Hepatocyte (in vitro differentiated cells): ENCODE data around the gene RDM1. TPM values are rescaled to one million over a fixed set of nuclear protein-coding genes. Genes with fewer than 3 reads are reported as not detected.

ENCODE experiments used
- DNase-seq: peaks from one replicate; pipeline ENCODE4 v3.0.0-alpha.2; 2016; ENCODE audit warnings: low spot score
- H2AFZ ChIP-seq: fragments of 200-600 bp; sonication (generic); 2 replicates; pipeline ENCODE4 v1.6.0; 2016; ENCODE audit warnings: antibody characterized with exemption, mild to moderate bottlenecking
- H3K27ac ChIP-seq: fragments of 200-600 bp; sonication (generic); 2 replicates; pipeline ENCODE4 v1.5.1; 2016; ENCODE audit warnings: mild to moderate bottlenecking
- H3K27me3 ChIP-seq: fragments of 200-600 bp; sonication (generic); 2 replicates; pipeline ENCODE4 v1.6.1; 2016
- H3K36me3 ChIP-seq: fragments of 200-600 bp; sonication (generic); replicated peaks from 2 replicates; pipeline ENCODE4 v1.5.1; 2016; ENCODE audit warnings: low read depth; ENCODE audit not compliant: insufficient read depth
- H3K4me1 ChIP-seq: fragments of 200-600 bp; sonication (generic); 2 replicates; pipeline ENCODE4 v1.5.1; 2016; ENCODE audit warnings: mild to moderate bottlenecking, moderate library complexity; ENCODE audit not compliant: insufficient read depth
- H3K4me2 ChIP-seq: fragments of 200-600 bp; sonication (generic); 2 replicates; pipeline ENCODE4 v1.6.0; 2016
- H3K4me3 ChIP-seq: fragments of 200-600 bp; sonication (generic); 2 replicates; pipeline ENCODE4 v1.5.1; 2016; ENCODE audit warnings: mild to moderate bottlenecking
- H3K79me2 ChIP-seq: fragments of 200-600 bp; sonication (generic); 2 replicates; pipeline ENCODE4 v1.6.0; 2017; ENCODE audit warnings: mild to moderate bottlenecking
- H3K9me2 ChIP-seq: fragments of 200-600 bp; sonication (generic); replicated peaks from 2 replicates; pipeline ENCODE4 v1.6.0; 2017; ENCODE audit warnings: mild to moderate bottlenecking; ENCODE audit not compliant: insufficient read depth
- H3K9me3 ChIP-seq: fragments of 200-600 bp; sonication (generic); 2 replicates; pipeline ENCODE4 v1.5.1; 2016; ENCODE audit warnings: low read depth, mild to moderate bottlenecking
- H4K20me1 ChIP-seq: fragments of 200-600 bp; sonication (generic); 2 replicates; pipeline ENCODE4 v1.6.0; 2016; ENCODE audit warnings: mild to moderate bottlenecking; ENCODE audit not compliant: insufficient read depth, poor library complexity, severe bottlenecking
- CTCF ChIP-seq: fragments of 200-600 bp; sonication (generic); IDR thresholded peaks from 2 replicates; pipeline ENCODE4 v1.5.1; 2016; ENCODE audit warnings: antibody characterized with exemption, mild to moderate bottlenecking; ENCODE audit not compliant: poor library complexity
- EZH2 ChIP-seq: fragments of 200-600 bp; sonication (generic); IDR thresholded peaks from 2 replicates; pipeline ENCODE4 v1.6.1; 2016; ENCODE audit warnings: antibody characterized with exemption, mild to moderate bottlenecking, borderline replicate concordance
- EZH2phosphoT487 ChIP-seq: fragments of 200-600 bp; sonication (generic); IDR thresholded peaks from one replicate; pipeline ENCODE4 v1.6.1; 2018; ENCODE audit warnings: antibody characterized with exemption, mild to moderate bottlenecking, low read depth, moderate library complexity; ENCODE audit not compliant: unreplicated experiment, severe bottlenecking
- WGBS: methylation state at CpG from one replicate; pipeline ENCODE4 v1.1.6; 2016; ENCODE audit warnings: low lambda C conversion rate; ENCODE audit errors: missing lambda C conversion rate; 5-methylcytosine and 5-hydroxymethylcytosine counted together
- polyA plus RNA-seq: library from polyadenylated mRNA; unstranded; fragments of >200 nt; fragmentation: Nextera tagmentation; extraction: Ambion mirVana; gene quantifications from 2 replicates; pipeline ENCODE4 v1.2.1, GENCODE V29; 2016
- total RNA-seq: library from RNA; depleted of rRNA; stranded (reverse); fragments of >200 nt; gene quantifications from 2 replicates; pipeline ENCODE4 v1.2.3, GENCODE V29; 2014

The RDM1 gene
- total and polyA plus RNA-seq, 2 experiments from 2014 or later: 0.87 TPM; not detected in 1

- Histone ChIP-seq H4K20me1 (no peaks in the 10 kb centered on the region), H3K79me2 (no peaks in the 10 kb centered on the region), H2AFZ (no peak overlapping the region), H3K4me1 (no peaks in the 10 kb centered on the region), H3K4me2 (no peak overlapping the region), H3K9me2 (no peaks in the 10 kb centered on the region), H3K4me3 (no peak overlapping the region), H3K9me3 (no peaks in the 10 kb centered on the region), H3K27me3 (no peaks in the 10 kb centered on the region), H3K36me3 (no peaks in the 10 kb centered on the region), H3K27ac (no peak overlapping the region)
- no peak for DNase-seq
- TF ChIP-seq EZH2phosphoT487 (no peak), CTCF (no peak), EZH2 (no peak)
Observed at GRCh38 chr17:35932586-35932985, 2.0 kb upstream of the RDM1 start.

DNA sequence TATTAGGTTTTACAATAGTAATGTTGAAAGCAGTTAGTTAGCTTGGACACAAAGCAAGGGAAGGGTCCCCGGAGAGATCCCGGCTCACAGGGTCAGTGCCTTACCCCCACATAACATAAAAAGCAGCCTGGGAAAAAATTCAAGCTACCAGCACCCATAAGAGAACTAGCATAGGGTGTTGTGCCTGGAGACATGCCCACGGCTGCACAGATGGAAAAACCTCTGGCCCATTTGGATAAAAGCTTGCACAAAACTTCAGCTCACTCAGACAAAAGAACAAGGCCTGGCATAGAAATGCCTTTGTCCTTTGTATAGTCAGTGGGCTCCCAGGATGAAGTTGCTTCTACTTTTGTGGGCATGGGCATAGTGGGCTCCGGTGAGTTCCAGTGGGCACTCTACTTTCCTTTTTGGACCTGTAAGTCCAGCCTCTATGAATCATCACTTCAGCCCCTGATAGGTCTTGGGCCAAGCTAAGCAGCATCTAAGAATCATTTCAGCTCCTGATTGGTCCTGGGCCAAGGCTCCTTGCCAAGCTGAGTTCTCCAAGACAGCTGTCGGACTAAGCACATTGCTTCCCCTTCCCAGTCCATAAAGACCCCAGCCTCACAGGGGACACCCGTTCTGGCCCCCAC is 1.3 kb upstream of the RDM1 start:
- TF ChIP-seq CTCF (no peak), EZH2phosphoT487 (no peak), EZH2 (no peak)
- H3K4me3 ChIP-seq: no peak overlapping the region
- H3K79me2 ChIP-seq: no peaks in the 10 kb centered on the region
- H4K20me1 ChIP-seq: no peaks in the 10 kb centered on the region
- no peak overlapping the region for H2AFZ ChIP-seq
- H3K9me2 ChIP-seq: no peaks in the 10 kb centered on the region
- H3K27ac ChIP-seq: no peak overlapping the region
- H3K4me1 ChIP-seq: no peaks in the 10 kb centered on the region
- H3K27me3 ChIP-seq: no peaks in the 10 kb centered on the region
- H3K4me2 ChIP-seq: no peak overlapping the region
- no peaks in the 10 kb centered on the region for H3K9me3 ChIP-seq
- no peaks in the 10 kb centered on the region for H3K36me3 ChIP-seq
- 94% methylated on average over 6 of the region's 6 CpGs for WGBS
- DNase-seq: no peak

DNA sequence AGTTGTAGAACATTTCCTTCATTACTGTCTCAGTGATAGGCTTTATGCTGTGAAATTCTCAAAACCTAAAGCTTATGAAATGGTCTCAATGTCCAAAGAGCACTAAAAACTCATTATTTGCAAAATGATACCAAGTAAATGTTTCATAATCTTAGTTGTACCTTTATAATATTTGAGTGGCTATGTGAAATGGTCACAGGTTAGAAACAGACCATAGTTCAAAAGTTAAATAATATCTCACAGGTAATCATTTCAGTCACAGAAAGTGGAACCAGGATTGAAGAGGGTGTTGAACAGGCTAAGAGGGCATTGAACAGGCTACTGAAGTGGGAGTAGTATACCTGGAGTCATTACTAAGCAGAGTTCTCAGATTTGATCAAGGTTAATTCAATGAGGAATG is 2.9 kb downstream of the RDM1 start:
- no peaks in the 10 kb centered on the region for H3K36me3 ChIP-seq
- no peak overlapping the region for H3K4me2 ChIP-seq
- TF ChIP-seq EZH2: no peak
- no peak for TF ChIP-seq EZH2phosphoT487
- TF ChIP-seq CTCF: no peak
- no peak overlapping the region for H3K4me3 ChIP-seq
- no peak overlapping the region for H2AFZ ChIP-seq
- no peaks in the 10 kb centered on the region for H3K4me1 ChIP-seq
- H3K9me3 ChIP-seq: no peaks in the 10 kb centered on the region
- no peak for DNase-seq
- no peaks in the 10 kb centered on the region for H3K9me2 ChIP-seq
- H3K27me3 ChIP-seq: no peaks in the 10 kb centered on the region
- no peak overlapping the region for H3K27ac ChIP-seq
- H4K20me1 ChIP-seq: no peaks in the 10 kb centered on the region
- H3K79me2 ChIP-seq: no peaks in the 10 kb centered on the region
